ENCODE results near the gene ABCB10. TPM values are rescaled to one million over a fixed set of nuclear protein-coding genes. Genes with fewer than 3 reads are reported as not detected.
"Not testable (repeated sequence)": the region's sequence is repeated elsewhere in the genome, so short reads cannot be mapped to it uniquely, and the experiment has no call there.

The ABCB10 gene
- total RNA-seq, 4 donors from 2014 or later: 14.1 to 21.8 (median 18.1) TPM

DNA sequence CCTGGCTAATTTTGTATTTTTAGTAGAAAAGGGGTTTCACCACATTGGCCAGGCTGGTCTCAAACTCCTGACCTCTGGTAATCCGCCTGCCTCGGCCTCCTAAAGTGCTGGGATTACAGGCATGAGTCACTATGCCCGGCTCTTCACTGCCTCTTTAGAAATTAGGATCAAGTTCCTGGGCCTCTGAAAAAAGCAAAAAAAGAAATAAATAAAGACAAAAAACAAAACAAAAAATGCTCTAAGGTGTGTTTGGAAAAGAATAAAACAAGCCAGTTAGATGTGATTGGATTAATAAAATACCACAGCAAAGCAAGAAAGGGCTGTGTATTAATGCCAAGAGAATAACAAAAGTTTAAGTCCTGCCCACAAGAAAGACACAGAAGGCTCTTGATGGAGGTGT, 4.2 kb upstream of the ABCB10 start:
- peaks cover 4 to 30% (median 4%) of the 10 kb centered on the region in 3 donors for H3K4me1 ChIP-seq
- H3K4me3 ChIP-seq: no peak overlapping the region
- H3K27me3 ChIP-seq: no peaks in the 10 kb centered on the region
- peak overlapping the region; percentile 89 to 98 (median 96) for H3K27ac ChIP-seq
- H3K36me3 ChIP-seq: no peaks in the 10 kb centered on the region
- H3K9me3 ChIP-seq: no peaks in the 10 kb centered on the region
- ATAC-seq: no peak
- WGBS, 2 donors (ENCODE audit: low coverage in 1 of 2): 81% methylated on average over 3 of the region's 3 CpGs; no CpG with 5 or more reads in 1 of the 2 donors
- TF ChIP-seq POLR2AphosphoS5 (IDR thresholded peaks at IDR 0.05) (no peak), EP300 (IDR thresholded peaks at IDR 0.05) (no peak), POLR2A (IDR thresholded peaks at IDR 0.05) (no peak), CTCF (IDR thresholded peaks at IDR 0.05) (no peak)

DNA sequence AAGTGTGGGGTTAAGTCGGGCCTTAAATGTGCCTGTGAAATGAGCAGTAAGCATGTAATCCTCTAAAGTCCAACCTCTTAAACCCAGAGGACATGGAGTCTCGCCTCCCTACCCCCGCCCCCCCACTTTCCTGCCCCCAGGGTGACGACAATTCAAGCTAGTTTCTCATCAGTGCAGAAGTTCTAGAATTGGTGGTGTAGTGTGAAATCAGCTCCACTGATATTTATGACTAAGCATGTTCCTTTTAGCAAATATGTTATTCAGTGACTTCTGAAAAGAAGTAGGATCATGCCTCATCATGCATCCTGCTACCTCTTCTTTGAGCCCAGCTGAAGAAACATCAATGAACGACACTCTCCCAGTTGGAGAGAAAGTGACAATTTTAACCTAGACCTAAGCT, 2.6 kb upstream of the ABCB10 start:
- Histone ChIP-seq H3K4me1 (peaks cover 4 to 36% (median 17%) of the 10 kb centered on the region in 3 donors), H3K27me3 (no peaks in the 10 kb centered on the region), H3K27ac (peak overlapping the region in 3 of 4 donors; percentile 12 to 98 (median 96)), H3K4me3 (no peak overlapping the region), H3K9me3 (no peaks in the 10 kb centered on the region), H3K36me3 (no peaks in the 10 kb centered on the region)
- ATAC-seq: no peak
- WGBS, 2 donors (ENCODE audit: low coverage in 1 of 2): 89 to 90% methylated on average over 2 to 5 of the region's 5 CpGs
- TF ChIP-seq EP300 (IDR thresholded peaks at IDR 0.05) (no peak), CTCF (IDR thresholded peaks at IDR 0.05) (no peak), POLR2AphosphoS5 (IDR thresholded peaks at IDR 0.05) (no peak), POLR2A (IDR thresholded peaks at IDR 0.05) (no peak)

DNA sequence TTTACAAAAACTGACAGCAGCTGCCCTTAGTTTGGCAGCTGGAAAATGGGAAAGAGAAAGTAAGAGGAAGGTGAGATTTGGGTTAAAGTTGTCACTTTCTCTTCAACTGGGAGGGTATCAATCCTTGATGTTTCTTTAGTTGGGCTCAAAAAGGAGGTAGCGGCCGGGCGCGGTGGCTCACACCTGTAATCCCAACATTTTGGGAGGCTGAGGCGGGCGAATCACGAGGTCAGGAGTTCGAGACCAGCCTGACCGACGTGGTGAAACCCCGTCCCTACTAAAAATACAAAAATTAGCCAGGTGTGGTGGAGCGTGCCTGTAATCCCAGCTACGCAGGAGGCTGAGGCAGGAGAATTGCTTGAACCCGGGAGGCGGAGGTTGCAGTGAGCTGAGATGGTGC, 1.6 kb upstream of the ABCB10 start:
- peak overlapping the region in 3 of 4 donors; percentile 23 to 98 (median 96) for H3K27ac ChIP-seq

DNA sequence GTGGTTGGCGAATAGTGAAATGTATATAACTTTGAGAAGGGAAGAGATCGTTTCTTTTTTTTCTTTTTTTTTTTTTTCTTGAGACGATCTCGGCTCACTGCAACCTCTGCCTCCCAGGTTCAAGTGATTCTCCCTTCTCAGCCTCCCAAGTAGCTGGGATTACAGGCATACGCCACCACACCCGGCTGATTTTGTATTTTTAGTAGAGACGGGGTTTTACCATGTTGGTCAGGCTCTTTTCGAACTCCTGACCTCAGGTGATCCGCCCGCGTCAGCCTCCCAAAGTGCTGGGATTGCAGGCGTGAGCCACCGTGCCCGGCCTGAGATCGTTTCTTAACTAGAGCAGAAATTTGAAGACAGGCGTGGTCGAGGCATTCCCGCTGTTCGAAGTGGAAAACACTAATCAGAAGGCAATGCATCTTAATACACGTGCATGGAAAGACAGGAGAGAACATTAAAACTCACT, 862 bp upstream of the ABCB10 start:
- ATAC-seq, H3K27me3 ChIP-seq, H3K36me3 ChIP-seq, H3K9me3 ChIP-seq: not testable (repeated sequence)
- Histone ChIP-seq H3K4me3 (peak overlapping the region; percentile 76 to 97), H3K27ac (peak overlapping the region; percentile 68 to 98 (median 96)), H3K4me1 (peaks cover 4 to 54% (median 31%) of the 10 kb centered on the region in 3 donors)
- 14 to 52% methylated on average over 10 to 11 of the region's 20 CpGs for WGBS, 2 donors (ENCODE audit: low coverage in 1 of 2)

More for the DNA sequence above, 1.6 kb upstream of the ABCB10 start:
- not testable (repeated sequence) for H3K27me3 ChIP-seq, H3K4me3 ChIP-seq, H3K9me3 ChIP-seq, H3K36me3 ChIP-seq, ATAC-seq
- 89 to 96% methylated on average over 4 to 11 of the region's 15 CpGs for WGBS, 2 donors (ENCODE audit: low coverage in 1 of 2)
- H3K4me1 ChIP-seq: peaks cover 4 to 46% (median 24%) of the 10 kb centered on the region in 3 donors

- Histone ChIP-seq H3K36me3 (no peaks in the 10 kb centered on the region), H3K4me1 (peaks cover under 1 to 60% (median 31%) of the 10 kb centered on the region in 3 donors), H3K9me3 (no peaks in the 10 kb centered on the region), H3K27ac (peak overlapping the region; percentile 89 to 98 (median 96)), H3K4me3 (peak overlapping the region; percentile 76 to 97), H3K27me3 (no peaks in the 10 kb centered on the region)
- no peak for TF ChIP-seq EP300 (IDR thresholded peaks at IDR 0.05)
- no peak for TF ChIP-seq POLR2A (IDR thresholded peaks at IDR 0.05)
- TF ChIP-seq CTCF (IDR thresholded peaks at IDR 0.05): peak in 2 of 4 experiments; percentile 15 to 45
- 0% methylated on average over 3 of the region's 59 CpGs for WGBS, 2 donors (ENCODE audit: low coverage in 1 of 2)
- peak; percentile 32 for ATAC-seq
Observed at GRCh38 chr1:229557913-229558414, 543 bp downstream of the ABCB10 start.

- H3K9me3 ChIP-seq: no peaks in the 10 kb centered on the region
- no peaks in the 10 kb centered on the region for H3K27me3 ChIP-seq
- no peaks in the 10 kb centered on the region for H3K36me3 ChIP-seq
- TF ChIP-seq CTCF (IDR thresholded peaks at IDR 0.05) (no peak), POLR2AphosphoS5 (IDR thresholded peaks at IDR 0.05) (no peak), EP300 (IDR thresholded peaks at IDR 0.05) (no peak)
- H3K27ac ChIP-seq: peak overlapping the region; percentile 89 to 98 (median 96)
- H3K4me3 ChIP-seq: peak overlapping the region; percentile 76 to 97
- no peak for ATAC-seq
- WGBS, 2 donors (ENCODE audit: low coverage in 1 of 2): 14 to 24% methylated on average over 5 of the region's 5 CpGs
- H3K4me1 ChIP-seq: peaks cover 0 to 64% (median 31%) of the 10 kb centered on the region in 3 donors
Observed at GRCh38 chr1:229557200-229557850, 1.2 kb downstream of the ABCB10 start.

Measured in gastroesophageal sphincter (tissue), 4 donors.